Head of caudate nucleus (tissue), 42 donors: Measurements from ENCODE around the gene DESI2.

Experiments
- DNase-seq, 42 donors: peaks; one replicate each; pipeline versions ENCODE4 v3.0.0 to v3.0.0-alpha.2; 2020 to 2021; ENCODE audit warnings: mixed read lengths in 7 of 42
- intact Hi-C: fragments of 100-400 bp; cut with DNase I; formaldehyde crosslinking; loops from one replicate; pipeline ENCODE4 v1.15.0; 2022

DESI2 gene

DNA sequence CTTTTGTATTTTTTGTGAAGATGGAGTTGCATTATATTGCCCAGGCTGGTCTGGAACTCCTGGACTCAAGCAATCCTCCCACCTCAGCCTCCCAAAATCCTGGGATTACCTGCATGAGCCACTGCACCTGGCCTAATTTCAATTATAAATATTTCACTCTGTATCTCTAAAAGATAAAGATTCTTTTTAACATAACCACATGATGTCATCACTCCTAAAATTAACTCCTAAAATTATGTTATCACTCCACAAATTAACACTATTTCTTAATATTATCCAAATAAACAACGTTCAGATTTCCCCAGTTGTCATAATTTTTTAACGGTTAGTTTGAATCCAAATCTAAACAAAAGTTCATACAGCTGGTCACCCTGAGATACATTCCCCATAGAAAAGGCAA lies 43.0 kb downstream of the DESI2 start:
- no peak for DNase-seq
- intact Hi-C loops = no loop called here

DNA sequence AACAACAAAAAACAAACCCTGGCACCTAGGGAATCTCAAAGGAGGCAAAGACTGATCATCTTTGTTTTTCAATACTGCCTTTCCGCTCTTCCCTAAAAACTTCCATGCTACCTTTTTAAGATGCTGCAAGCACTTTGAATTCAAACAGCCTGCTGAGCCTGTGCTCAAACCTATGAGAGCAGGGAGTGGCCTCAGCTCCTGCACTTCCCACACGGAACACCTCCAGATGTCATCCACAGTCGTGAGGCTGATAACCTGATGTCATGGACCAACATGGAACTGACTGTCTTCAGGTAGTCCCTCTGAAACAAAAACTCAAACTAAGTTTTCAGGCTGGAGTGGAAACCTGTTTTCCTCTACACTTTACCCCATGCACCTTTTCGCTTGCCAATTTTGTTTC lies 46.8 kb downstream of the DESI2 start:
- intact Hi-C loops = no loop called here
- DNase-seq = peak in 37 of 42 donors; percentile 17 to 90 (median 59)

DNA sequence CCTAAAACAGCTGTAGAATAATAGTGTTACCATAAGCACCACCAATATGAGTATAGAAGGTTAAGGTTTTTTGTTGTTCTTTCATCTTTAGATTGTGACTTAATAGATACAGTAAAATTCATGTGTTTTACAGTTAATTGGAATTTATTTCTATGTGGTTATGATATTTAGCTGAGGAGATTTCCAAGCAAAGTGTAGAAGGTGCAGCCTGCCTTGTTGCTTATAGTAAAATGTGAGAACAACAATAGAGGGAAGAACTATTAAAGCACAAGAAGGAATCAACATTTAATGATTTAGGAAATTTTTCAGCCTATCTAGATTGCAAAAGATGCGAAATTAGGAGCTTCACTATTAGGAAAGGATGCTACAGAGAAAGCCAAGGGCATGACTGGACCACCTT lies 47.9 kb downstream of the DESI2 start:
- no peak for DNase-seq
- intact Hi-C loops = no loop called here

DNA sequence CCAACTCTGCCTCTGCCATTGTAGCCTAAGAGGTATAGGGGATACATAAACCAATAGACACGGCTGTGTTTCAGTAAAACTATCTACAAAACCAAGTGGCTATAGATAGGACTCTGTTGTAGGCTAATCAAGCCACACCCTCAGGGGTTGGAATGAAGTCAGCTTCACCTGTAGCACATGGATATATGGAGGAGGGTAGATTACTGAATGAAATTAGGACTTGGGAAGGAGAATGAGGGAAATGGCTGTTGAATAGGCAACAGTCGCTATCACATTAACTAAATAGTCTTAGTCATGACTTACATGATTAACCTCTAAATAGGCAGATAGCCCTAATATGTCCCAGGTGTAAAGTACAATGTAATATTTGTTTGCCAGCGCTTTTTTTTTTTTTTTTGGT lies 49.7 kb downstream of the DESI2 start:
- intact Hi-C loops = no loop called here
- DNase-seq = no peak

DNA sequence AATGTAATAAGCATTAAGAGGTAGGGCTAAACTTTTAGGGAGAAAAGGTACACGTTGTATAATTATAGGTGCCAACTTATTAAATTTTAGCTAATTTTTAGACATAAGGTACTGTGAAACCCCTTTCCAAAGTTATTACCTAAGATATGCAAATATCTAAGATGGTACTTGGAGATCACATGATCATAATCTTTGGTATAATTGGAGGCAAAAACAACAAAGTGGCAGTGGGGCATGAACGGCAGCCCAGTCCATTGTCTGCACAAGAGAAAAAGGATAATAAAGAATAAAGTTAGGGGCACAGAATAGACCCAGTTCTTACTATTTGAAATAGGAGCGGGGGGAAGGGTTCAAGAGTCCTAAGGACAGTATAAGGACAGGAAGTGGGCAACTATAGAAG lies 51.2 kb downstream of the DESI2 start:
- intact Hi-C loops = no loop called here
- no peak for DNase-seq

DNA sequence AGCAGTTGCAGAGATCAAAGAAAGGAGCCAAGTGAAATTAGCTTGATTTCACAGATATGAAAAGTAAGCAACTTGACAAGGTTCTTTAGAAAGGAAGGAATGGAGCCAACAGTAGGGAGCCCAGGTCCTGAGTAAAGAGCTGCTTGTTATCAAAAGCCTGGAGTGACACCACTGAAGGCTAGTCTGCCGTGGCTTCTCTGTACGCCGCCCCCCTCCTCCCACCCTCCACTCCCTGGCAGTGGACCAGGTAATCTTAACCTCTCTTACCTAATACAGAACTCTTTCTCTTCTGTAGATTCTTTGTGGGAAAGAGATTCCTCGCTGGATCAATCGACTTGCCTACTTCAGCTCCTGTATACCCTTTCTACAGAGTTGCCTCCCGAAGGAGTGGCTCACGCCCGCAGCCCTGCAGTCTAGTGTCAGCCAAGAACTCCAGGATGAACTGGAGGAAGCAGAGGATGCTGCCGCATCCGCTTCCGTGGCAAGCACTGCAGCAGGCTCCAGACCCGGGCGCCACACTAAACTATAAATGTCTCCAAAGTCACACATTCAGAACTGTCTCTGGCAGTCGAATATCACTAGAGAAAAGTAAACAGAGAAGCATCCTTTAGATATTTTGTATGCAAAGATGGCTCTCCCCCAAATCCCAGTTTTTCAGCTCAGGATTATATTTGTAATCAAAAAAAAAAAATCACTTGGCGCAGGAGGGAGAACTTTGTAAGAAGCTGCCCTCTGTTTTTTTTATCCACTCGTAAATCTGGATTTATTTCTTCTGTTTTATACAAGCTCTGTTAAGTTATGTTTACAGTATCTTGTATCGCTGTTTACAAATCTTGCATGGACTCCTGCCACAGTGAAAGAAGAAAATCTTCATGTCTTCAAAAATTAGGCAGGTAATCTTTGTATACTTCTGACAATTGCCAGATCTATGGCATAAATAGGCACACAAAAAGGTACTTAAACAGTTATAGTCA lies 52.6 kb downstream of the DESI2 start:
- DNase-seq = peak in 5 of 42 donors; percentile 6 to 31 (median 24)
- intact Hi-C loops = no loop called here

DNA sequence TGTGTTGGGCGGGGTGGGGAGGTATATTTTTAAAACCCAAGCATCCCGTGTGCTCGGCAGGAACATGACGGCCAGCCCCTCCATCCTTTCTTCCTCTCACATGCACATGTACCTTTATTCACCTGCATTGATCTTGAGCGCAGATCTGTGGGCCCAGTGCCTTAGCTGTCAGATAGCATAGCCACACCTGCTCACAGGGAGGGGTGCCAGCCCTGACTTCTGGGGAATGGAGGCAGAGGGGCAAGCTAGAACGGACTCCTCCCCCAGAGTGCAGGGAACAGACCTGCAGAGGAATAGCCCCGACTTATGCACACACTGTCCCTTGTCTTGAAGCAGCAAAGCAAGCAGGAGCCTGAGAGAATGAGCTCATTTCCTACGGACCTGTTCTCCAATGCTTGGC lies 56.1 kb downstream of the DESI2 start:
- intact Hi-C loops = no loop called here
- no peak for DNase-seq

DNA sequence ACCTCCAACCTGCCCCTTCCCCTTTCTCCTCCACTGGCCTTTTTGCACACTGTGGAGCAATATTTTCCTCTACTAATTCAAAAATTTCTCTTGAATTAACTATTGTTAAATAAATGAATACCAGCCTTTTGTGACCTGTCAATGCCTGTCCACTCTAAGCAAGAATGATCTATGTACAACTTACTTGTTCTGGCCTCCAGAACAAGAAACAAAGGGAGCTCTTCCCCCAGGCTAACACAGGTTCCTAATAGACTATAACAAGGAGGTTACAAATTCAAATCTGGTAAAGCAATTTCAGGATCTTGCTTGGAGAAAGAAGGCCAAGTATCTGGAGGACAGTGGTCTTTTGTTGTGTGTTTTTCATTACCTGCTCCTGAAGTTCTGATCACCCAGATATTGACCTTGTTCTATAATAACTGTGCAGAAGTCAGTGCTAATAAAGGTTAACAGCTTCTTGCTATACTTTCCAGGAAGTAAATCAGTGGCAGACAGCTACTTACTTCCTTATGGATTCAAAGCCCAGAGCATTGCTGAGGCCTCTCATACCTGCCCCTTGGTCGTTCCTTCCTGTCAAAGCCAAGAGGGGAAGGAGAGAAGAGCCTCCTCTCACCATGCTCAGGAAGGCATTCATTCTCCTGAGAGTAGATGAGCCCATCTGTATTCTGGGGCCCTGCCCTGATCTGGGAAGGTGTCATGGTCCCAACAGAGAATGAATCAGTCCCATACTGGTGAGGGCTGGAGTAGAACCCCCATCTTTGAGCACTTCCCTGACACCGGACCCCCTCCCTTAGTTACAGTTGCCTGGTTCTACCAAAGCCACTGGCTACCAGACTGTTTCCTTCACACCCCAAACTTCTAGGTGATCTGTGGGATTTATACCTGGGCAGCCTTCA lies 56.8 kb downstream of the DESI2 start:
- DNase-seq = no peak
- intact Hi-C loops = no loop called here

DNA sequence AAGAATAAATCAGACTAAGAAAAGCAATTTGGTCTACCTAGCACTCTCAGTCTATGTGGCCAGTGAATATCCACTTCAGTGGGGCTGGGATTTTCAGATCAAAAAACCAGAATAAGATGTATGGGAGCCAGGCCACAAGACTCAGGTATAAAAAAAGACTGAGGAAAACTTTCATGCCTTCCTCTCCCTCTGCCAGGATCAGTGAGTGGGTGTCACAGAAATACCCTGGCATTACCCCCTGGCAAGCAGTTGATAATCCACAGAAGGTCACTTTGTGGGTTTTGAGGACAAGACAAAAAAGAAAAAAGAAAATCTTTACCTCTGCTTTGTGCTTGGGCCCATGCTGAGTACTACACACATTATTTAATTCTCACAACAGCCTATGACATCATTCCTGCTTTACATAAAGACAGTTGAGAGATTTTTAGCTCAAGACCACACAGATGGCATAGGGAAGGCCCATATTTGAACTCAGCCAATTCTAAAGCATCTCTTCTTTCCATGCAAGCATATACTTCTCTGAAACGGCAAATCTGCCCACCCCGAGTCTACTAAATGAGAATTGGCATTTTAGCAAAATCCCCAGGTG lies 57.6 kb downstream of the DESI2 start:
- peak in 2 of 42 donors; percentile 12 to 36 for DNase-seq
- intact Hi-C loops = no loop called here

DNA sequence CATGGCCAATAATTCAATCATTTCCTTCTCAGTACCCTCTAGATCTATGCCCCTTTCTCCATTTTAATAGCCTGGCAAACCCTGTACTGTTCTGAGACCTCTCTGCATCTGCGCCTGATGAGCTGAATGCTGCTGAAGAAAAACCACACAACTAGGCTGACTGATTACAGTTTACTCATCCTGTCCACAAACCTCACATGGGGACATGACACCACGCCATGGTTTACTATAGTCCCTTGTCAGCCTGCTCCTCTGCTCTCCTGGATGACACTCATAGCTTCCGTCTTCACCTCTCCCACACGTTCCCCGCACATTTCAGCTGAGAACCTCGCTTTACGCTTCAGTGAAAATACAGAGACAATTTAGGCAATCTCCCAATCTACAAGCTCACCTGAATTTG lies 59.7 kb downstream of the DESI2 start:
- peak in 8 of 42 donors; percentile 13 to 58 (median 34) for DNase-seq
- intact Hi-C loops = no loop called here

DNA sequence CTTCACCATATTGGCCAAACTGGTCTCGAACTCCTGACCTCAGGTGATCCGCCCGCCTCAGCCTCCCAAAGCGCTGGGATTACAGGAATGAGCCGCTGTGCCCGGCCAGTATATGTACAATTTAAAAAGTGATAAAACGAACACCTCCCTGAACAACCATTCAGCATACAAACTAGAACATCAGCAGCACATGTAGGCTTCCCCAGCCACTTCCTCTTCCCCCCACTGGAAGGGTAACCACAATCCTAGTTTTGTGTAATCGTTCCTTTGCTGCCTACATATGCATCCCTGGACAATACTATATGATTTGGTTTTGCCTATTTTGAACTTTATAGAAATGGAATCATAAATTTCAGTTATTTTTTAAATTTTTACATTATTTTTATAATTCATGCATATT lies 60.4 kb downstream of the DESI2 start:
- intact Hi-C loops = no loop called here

DNA sequence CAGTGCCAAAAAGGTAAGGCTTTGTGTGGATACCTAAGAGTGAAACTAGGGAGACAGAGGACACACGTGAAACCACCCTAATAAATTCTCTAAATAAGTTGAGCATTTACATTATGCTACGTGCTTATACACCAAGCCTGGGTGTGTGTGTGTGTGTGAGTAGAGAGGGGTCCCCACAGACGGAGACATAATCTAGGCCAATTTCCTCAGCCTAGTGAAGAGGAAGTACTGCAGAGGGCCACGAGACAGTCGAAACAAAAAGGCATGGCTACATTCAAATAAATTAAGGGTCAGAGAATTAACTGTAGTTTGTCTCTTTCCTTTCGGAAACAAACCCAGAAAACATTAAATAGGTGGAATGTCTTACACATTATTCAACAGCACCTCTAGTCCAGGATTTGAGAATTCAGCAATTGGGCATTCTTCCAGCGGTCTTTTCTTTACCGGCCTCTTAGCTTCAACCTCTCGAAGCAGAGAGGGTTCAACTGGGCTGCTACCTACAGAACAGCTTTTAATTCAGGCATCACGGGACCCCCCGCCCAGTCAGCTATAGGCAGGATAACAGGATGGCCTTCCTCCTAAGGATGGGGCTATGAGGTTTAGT lies 75.0 kb downstream of the DESI2 start:
- no peak for DNase-seq
- intact Hi-C loops = no loop called here

More for the DNA sequence above, 60.4 kb downstream of the DESI2 start:
- no peak for DNase-seq

DNA sequence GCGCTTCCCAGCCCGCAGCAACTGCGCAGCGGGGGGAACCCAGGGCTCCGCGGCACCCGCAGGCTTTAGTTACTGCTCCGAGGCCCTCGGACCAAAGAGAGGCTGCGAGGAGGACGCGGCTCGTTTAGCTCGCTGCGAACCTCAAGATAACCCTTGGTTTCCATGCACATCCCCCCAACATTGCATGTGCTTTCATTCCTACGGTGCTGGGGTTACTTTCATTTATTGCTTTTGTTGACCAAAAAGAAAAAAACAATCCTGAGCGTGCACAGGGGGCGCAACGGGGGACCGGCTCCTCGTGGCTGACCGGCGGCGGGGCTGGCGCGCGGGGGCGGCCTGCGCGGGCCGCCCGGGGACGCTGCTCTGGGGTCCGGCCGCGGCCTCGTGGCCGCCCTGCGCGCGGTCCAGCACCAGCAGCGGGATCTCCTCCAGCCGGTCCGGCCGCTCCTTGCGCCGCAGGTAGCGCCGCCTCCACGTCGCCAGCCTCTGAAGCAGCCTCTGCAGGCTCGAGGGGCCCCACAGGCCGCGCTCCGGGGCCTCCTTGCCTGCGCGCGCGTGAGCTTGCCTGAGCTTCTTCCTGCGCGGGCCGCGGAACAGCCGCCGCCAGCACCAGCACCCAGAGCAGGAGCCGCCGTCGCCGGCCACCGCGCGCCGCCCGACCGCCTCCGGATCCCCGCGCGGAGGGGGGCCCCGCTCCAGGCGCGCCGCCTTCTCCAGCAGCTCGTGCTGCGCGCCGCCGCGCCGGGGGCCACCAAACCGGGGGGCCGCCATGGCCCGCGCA lies 77.4 kb downstream of the DESI2 start:
- intact Hi-C loops = no loop called here

DNA sequence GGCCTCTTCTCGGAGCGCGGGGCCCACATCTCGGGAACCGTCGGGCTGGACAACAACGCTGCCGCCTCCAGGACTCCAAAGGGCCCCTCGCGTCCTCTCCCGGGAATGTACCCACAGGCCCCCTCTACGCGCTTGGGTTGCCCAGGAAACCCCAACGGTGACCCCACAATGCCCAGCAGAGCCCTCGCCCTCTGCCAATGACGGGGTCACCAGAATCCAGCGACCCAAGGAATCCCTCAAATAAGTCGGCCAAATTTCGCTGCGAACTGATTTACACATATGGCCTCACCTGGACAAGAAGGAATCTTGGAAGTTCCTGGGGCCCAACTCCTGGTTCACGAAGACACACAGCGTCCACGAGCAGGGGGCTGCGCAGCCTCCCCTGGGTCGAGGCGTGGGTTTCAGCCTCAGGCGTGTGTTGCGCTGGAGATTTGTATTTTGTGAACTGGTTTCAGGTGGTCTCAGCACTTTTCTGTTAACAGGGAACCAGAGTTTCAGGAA lies 78.1 kb downstream of the DESI2 start:
- DNase-seq = peak in 1 of 42 donors; percentile 17
- intact Hi-C loops = no loop called here

More for the DNA sequence above, 77.4 kb downstream of the DESI2 start:
- DNase-seq = peak in 40 of 42 donors; percentile 9 to 74 (median 47)

DNA sequence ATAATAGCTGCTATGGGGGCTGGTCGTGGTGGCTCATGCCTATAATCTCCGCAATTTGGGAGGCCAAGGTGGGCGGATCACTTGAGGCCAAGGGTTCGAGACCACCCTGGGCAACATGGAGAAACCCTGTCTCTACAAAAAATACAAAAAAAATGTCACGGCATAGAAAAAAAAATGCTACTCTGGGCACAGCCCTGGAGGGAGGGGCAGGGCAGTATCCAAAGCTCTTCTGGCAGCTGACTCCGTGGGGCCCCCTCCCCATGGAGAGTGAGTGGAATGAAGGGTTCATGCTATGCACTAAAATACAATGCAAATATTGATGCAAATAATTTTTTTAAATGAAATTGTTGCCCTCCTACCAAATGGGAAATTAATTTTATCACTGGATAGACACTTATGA lies 78.7 kb downstream of the DESI2 start:
- intact Hi-C loops = no loop called here
- DNase-seq = peak in 1 of 42 donors; percentile 5

DNA sequence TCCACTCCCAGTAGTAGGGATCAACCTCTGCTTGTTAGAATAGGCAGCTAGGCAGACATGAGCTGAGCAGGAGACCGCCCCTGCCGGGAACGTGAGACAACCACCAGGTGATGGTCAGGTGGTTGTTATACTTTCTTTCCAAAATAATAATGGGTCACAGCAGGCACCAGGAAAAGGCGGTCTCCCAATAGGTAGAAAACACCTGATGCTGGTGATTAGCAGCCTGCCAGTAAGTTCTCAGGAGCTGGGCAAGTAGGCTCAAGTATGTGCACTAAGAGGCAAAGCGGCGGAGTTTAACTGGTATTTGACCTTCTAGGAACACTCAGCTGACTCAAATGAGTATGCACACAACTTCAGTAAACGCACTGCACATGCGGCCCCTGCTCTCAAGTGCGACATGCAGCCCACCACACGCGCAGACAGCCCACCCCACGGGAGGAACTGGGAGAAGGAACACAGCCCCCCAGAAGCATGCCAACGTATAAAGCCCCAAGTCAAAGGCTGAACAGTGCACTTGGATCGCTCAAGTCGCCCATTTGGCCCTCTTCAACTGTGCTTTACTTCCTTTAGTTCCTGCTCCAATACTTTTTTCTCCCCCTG lies 80.0 kb downstream of the DESI2 start:
- DNase-seq = no peak
- intact Hi-C loops = no loop called here

DNA sequence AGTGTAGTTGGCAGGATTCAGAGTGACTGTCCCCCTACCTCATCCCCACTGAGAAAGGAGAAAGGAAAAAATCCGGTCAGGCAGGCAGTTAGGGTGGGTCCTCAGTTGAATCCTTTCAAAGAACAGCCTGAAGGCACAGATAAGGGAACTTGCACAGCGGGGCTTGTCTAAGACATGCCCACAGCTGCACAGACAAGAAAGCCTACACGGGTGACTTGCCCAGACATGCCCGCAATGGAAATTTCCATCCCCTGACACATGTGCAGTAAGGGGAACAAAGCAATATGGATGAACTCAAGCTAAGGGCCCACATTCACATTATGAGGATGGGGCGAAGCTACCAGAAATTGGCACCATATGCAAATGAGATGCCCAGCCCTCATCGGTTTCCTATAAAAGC lies 82.5 kb downstream of the DESI2 start:
- intact Hi-C loops = no loop called here
- no peak for DNase-seq
